SK-N-SH (cell line): Measurements from ENCODE around the gene FRMD1.

Experiments used
- EZH2phosphoT487 ChIP-seq: fragments of 200-600 bp; sonication (generic); IDR thresholded peaks from 2 replicates; pipeline ENCODE4 v1.6.1; 2017; ENCODE audit warnings: low read depth, mixed run types, mild to moderate bottlenecking, antibody characterized with exemption, moderate library complexity, borderline replicate concordance
- GABPA ChIP-seq: IDR thresholded peaks from 2 replicates; pipeline ENCODE4 v1.4.0; 2012; ENCODE audit warnings: low read depth, mild to moderate bottlenecking
- GATA2 ChIP-seq: sonication (generic); formaldehyde crosslinking; IDR thresholded peaks from 2 replicates; pipeline ENCODE4 v1.5.0; 2020; ENCODE audit warnings: mild to moderate bottlenecking, missing genetic modification reagents
- NFIC ChIP-seq: IDR thresholded peaks from 2 replicates; pipeline ENCODE4 v1.4.0; 2012; ENCODE audit warnings: borderline replicate concordance
- POLR2AphosphoS5 ChIP-seq: IDR thresholded peaks from 2 replicates; pipeline ENCODE4 v1.6.1; 2012; ENCODE audit warnings: low read depth, low read length
- RCOR1 ChIP-seq: fragments of 150-350 bp; IDR thresholded peaks from 2 replicates; pipeline ENCODE4 v1.6.1; 2017; ENCODE audit warnings: antibody characterized with exemption, low read length
- SMC3 ChIP-seq: IDR thresholded peaks from 2 replicates; pipeline ENCODE4 v1.6.1; 2012; ENCODE audit warnings: low read depth, low read length, improper control_type of control experiment
- TF ChIP-seq, protein P1 (sequence below): fragments of 200-600 bp; sonication (generic); IDR thresholded peaks from 2 replicates; pipeline ENCODE4 v1.6.1; 2017; ENCODE audit warnings: antibody characterized with exemption, mild to moderate bottlenecking, moderate library complexity
- TF ChIP-seq, protein P2 (sequence below): fragments of 150-350 bp; IDR thresholded peaks from 2 replicates; pipeline ENCODE4 v1.6.1; 2017; ENCODE audit warnings: antibody characterized with exemption, low read length, low read depth, borderline replicate concordance

DNA sequence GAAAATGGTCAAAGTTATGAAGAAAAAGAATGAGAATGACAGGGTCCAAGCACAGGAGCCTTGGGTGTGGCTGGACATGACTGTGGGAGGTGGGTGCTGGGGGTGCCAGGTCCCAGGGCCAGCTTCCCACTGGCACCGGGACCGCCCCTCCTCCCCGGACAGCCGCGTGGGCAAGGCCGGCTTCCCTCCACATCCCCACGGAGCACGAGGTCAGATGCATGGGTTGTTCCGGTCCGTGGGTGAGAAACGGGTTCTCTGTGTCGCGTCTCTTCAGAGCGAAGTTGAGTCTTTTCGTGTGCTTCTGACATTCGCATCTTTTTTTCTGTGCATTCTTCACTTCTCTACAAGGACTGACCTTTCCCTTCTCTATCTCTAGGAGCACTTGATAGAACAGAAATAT is 51.5 kb downstream of the FRMD1 start:
- TF ChIP-seq GABPA (no peak), EZH2phosphoT487 (no peak), RCOR1 (no peak), NFIC (no peak), GATA2 (CRISPR knock-in tag) (no peak), POLR2AphosphoS5 (no peak), SMC3 (no peak)
- TF ChIP-seq, protein P1, sequence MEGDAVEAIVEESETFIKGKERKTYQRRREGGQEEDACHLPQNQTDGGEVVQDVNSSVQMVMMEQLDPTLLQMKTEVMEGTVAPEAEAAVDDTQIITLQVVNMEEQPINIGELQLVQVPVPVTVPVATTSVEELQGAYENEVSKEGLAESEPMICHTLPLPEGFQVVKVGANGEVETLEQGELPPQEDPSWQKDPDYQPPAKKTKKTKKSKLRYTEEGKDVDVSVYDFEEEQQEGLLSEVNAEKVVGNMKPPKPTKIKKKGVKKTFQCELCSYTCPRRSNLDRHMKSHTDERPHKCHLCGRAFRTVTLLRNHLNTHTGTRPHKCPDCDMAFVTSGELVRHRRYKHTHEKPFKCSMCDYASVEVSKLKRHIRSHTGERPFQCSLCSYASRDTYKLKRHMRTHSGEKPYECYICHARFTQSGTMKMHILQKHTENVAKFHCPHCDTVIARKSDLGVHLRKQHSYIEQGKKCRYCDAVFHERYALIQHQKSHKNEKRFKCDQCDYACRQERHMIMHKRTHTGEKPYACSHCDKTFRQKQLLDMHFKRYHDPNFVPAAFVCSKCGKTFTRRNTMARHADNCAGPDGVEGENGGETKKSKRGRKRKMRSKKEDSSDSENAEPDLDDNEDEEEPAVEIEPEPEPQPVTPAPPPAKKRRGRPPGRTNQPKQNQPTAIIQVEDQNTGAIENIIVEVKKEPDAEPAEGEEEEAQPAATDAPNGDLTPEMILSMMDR, result no peak
- TF ChIP-seq, protein P2, sequence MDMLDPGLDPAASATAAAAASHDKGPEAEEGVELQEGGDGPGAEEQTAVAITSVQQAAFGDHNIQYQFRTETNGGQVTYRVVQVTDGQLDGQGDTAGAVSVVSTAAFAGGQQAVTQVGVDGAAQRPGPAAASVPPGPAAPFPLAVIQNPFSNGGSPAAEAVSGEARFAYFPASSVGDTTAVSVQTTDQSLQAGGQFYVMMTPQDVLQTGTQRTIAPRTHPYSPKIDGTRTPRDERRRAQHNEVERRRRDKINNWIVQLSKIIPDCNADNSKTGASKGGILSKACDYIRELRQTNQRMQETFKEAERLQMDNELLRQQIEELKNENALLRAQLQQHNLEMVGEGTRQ, result no peak
